ENCODE results near the gene VPS35. TPM values are rescaled to one million over a fixed set of nuclear protein-coding genes. Genes with fewer than 3 reads are reported as not detected.
"Not testable (repeated sequence)": the region's sequence is repeated elsewhere in the genome, so short reads cannot be mapped to it uniquely, and the experiment has no call there.

The VPS35 gene
- polyA plus RNA-seq, 1 donor = 72.3 TPM

DNA sequence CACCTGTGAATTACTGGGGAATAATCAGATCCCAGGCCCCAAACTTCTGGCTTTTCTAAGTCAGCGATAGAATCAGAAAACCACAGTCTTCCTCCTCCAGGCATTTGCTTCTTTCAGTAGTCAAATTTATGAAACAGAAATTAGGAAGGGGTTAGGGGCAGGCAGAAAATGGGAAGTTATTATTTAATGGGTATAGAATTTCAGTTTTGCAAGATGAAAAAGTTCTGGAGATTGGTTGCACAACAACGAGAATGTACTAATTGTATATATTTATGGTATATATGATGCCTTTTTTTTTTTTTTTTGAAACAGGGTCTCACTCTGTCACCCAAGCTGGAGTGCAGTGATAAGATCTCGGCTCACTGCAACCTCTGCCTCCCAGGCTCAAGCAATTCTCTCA, 23.9 kb upstream of the VPS35 start:
- DNase-seq = no peak

- no peak for DNase-seq
These were observed 22.4 kb upstream of the VPS35 start for GRCh38 chr16:46711106-46712058.

DNA sequence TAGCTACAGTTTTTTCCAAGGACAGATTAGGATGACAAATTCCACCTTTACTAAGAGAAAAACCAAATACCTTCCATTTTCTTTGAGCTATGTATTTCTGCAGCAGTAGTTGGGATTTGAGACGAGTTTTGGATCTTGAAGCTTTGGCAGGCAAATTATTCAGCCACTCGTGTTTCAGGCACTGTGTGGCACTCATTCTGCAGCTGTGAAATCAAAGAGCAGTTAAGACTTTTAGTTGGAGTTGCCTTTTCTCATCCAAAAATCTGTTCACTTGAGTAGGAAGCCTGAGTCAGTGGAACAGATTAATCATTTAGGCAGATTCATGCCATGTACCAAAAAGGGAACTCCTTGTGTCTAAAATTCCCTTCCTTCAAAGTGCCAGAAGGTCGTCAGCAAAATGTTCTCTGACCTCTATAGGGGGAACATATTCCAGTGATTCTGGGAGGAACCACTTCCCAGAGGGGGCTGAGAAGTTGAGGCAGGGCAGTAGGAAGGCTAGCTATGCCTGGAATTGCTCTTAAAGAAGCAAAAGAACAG, 20.6 kb upstream of the VPS35 start:
- DNase-seq = no peak

- DNase-seq = no peak
These were observed 17.7 kb upstream of the VPS35 start for GRCh38 chr16:46706642-46707041.

- no peak for DNase-seq
These were observed 13.1 kb upstream of the VPS35 start for GRCh38 chr16:46702030-46702429.

- no peak for DNase-seq
These were observed 12.6 kb upstream of the VPS35 start for GRCh38 chr16:46701615-46702014.

GRCh38 chr16:46700048-46700447, 11.1 kb upstream of the VPS35 start:
- DNase-seq = no peak

DNA sequence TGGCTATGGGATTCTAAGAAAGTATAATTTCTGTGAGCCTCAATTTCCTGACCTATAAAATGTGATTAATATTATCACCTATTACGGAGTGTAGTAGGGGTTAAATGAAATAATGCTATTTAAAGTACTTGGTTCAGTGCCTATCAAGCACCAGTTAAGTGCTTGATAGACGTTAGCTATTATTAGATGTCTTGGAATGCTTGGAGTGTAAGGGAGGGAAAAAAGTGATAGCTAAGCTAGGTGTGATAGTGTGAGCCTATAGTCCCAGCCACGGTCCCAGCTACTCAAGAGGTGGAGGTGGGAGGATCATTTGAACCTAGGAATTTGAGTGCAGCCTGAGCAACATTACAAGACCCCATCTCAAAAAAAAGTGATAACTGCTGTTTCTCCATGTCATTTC, 8.0 kb upstream of the VPS35 start:
- no peak for DNase-seq

- DNase-seq = no peak
These were observed 7.0 kb upstream of the VPS35 start for GRCh38 chr16:46695937-46696336.

DNA sequence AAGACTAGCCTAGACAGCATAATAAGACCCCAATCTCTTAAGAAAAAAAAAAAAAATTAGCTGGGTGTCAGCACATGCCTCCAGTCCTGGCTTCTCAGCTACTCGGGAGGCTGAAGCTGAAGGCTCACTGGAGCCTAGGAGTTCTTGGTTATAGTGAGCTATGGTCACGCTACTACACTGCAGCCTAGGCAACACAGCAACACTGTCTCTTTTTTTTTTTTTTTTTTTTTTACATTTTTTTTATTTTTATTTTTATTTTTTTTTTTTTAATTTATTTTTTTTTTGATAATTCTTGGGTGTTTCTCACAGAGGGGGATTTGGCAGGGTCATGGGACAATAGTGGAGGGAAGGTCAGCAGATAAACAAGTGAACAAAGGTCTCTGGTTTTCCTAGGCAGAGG, 4.6 kb upstream of the VPS35 start:
- DNase-seq = no peak

- DNase-seq = no peak
These were observed 2.7 kb upstream of the VPS35 start for GRCh38 chr16:46691726-46692125.

GRCh38 chr16:46690281-46691178, 1.6 kb upstream of the VPS35 start:
- no peak for DNase-seq

GRCh38 chr16:46689365-46690280, 645 bp upstream of the VPS35 start, which contains the start of gene ORC6:
Gene ORC6 (plus strand): TSS chr16:46689659. CDS start chr16:46689706, 47 bp downstream.
- DNase-seq = peak; percentile 97

- peak; percentile 49 for DNase-seq
These were observed 801 bp downstream of the VPS35 start for GRCh38 chr16:46688101-46688653.

GRCh38 chr16:46687486-46687885, 1.5 kb downstream of the VPS35 start:
- DNase-seq = no peak

GRCh38 chr16:46686815-46687473, 2.0 kb downstream of the VPS35 start:
- no peak for DNase-seq

- DNase-seq = not testable (repeated sequence)
These were observed 7.1 kb downstream of the VPS35 start for GRCh38 chr16:46681867-46682266.

GRCh38 chr16:46677943-46678342, 11.0 kb downstream of the VPS35 start:
- not testable (repeated sequence) for DNase-seq

DNA sequence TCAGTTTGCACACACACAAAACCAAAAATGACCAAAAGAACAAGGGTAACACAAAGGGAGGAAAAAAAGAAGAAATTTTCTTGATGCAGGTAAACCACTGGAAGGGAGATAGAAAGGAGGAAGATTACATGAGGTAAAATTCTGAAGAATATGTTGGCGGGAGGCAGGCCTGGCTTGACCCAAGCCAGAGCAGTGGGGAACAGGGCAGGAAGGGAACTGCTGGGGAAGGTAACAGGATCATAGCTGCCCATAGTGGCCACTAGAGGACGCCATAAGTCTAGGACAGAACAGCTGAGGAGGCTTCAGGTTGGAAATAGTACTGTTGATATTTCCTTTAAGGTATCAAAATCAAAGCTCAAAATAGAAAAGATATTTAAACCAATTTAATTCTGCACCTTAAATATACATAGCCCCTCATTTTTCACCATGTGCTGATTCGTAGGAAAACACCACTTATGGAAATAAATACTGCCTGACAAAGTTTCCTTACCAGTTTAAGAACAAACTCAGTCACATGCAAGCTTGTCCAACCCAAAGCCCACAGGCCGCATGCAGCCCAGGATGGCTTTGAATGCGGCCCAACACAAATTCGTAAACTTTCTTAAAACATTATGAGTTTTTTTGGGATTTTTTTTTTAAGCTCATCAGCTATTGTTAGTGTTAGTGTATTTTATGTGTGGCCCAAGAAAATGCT, 15.5 kb downstream of the VPS35 start:
- DNase-seq = peak; percentile 29

DNA sequence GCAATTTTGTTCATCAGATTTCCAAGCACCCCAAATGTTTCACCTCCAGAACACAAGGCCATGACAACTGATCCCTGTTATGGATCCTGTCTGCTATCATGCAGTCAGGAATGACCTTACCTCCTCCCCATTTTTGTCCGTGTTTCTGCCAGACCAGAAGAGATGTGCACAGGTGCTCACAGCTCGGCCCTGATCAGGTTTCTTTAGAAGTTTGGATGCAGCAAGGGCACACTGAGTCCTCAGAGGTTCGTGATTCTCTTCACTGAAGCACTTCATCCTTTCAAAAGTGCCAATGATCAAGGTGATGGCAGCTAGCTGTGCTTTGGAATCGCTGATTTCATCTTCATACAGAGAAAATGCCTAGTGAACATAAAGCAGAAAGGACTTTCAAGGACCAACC, 26.9 kb downstream of the VPS35 start:
- no peak for DNase-seq
